HEK293 (cell line): ENCODE data around the gene TMEM138.

ENCODE experiments used
- CTCF ChIA-PET: fragments of 350-600 bp; formaldehyde crosslinking; extraction: SDS; loops from one replicate; lab custom pipeline; 2021; ENCODE audit warnings: antibody characterized with exemption; lab: Yijun Ruan, JAX
- POLR2A ChIA-PET: fragments of 300-600 bp; formaldehyde crosslinking; extraction: SDS; loops from one replicate; lab custom pipeline; 2020; ENCODE audit warnings: antibody characterized with exemption, inconsistent platforms; lab: Yijun Ruan, JAX
- H3K27ac ChIP-seq: fragments of 200-500 bp; sonication (Bioruptor generic); 2 replicates; pipeline ENCODE4 v1.5.1; 2014; ENCODE audit warnings: low read depth, low read length, control low read depth, inconsistent platforms; ENCODE audit errors: extremely low read depth
- H3K36me3 ChIP-seq, 2 experiments: fragments of 200-500 bp in 1 of 2; sonication (Bioruptor generic) in 1 of 2; 1 replicate in 1 of 2; 2 replicates in 1 of 2; pipeline ENCODE4 v1.5.1; 2014 to 2017; ENCODE audit warnings: inconsistent platforms in 2 of 2, low read length in 2 of 2; ENCODE audit not compliant: control insufficient read depth in 2 of 2, insufficient read depth in 1 of 2
- H3K4me1 ChIP-seq: fragments of 200-500 bp; sonication (Bioruptor generic); 2 replicates; pipeline ENCODE4 v1.5.1; 2014; ENCODE audit warnings: mild to moderate bottlenecking, low read length, inconsistent platforms; ENCODE audit not compliant: control insufficient read depth, insufficient read depth
- H3K4me3 ChIP-seq: 2 replicates; pipeline ENCODE4 v1.5.1; 2011; ENCODE audit warnings: low read depth, mild to moderate bottlenecking, control low read depth, low read length, moderate library complexity
- H3K9me3 ChIP-seq: fragments of 200-500 bp; sonication (Bioruptor generic); 2 replicates; pipeline ENCODE4 v1.5.1; 2014; ENCODE audit warnings: low read depth, low read length, inconsistent platforms; ENCODE audit not compliant: control insufficient read depth, insufficient read depth
- KLF9 ChIP-seq: fragments of 450-650 bp; formaldehyde crosslinking; IDR thresholded peaks from 2 replicates; pipeline ENCODE4 v1.5.1; 2016; ENCODE audit warnings: missing biosample characterization, missing genetic modification characterization, low read depth
- OSR2 ChIP-seq: fragments of 450-650 bp; formaldehyde crosslinking; IDR thresholded peaks from 2 replicates; pipeline ENCODE4 v1.5.1; 2016; ENCODE audit warnings: missing biosample characterization, missing genetic modification characterization
- WT1 ChIP-seq: fragments of 450-650 bp; formaldehyde crosslinking; IDR thresholded peaks from 2 replicates; pipeline ENCODE4 v1.5.1; 2016; ENCODE audit warnings: missing biosample characterization, missing genetic modification characterization
- YY1 ChIP-seq: fragments of 450-650 bp; formaldehyde crosslinking; IDR thresholded peaks from 2 replicates; pipeline ENCODE4 v1.5.1; 2018; ENCODE audit warnings: missing biosample characterization, missing genetic modification characterization
- ZBTB1 ChIP-seq: fragments of 450-650 bp; formaldehyde crosslinking; IDR thresholded peaks from 2 replicates; pipeline ENCODE4 v1.5.1; 2016; ENCODE audit warnings: missing biosample characterization, missing genetic modification characterization
- ZNF114 ChIP-seq: fragments of 450-650 bp; formaldehyde crosslinking; IDR thresholded peaks from 2 replicates; pipeline ENCODE4 v1.5.0; 2017; ENCODE audit warnings: missing biosample characterization, missing genetic modification characterization
- ZNF274 ChIP-seq, 2 experiments: fragments of 200-500 bp in 1 of 2; fragments of 450-650 bp in 1 of 2; sonication (Bioruptor generic) in 1 of 2; formaldehyde crosslinking in 1 of 2; IDR thresholded peaks; 2 replicates each; pipeline versions ENCODE4 v1.5.1 to v1.6.1; 2014 to 2016; ENCODE audit warnings: borderline replicate concordance in 1 of 2, inconsistent platforms in 1 of 2, low read length in 1 of 2, missing biosample characterization in 1 of 2, missing genetic modification characterization in 1 of 2
- ZNF341 ChIP-seq: fragments of 450-650 bp; formaldehyde crosslinking; IDR thresholded peaks from 2 replicates; pipeline ENCODE4; 2016; ENCODE audit warnings: low read depth, missing biosample characterization, missing genetic modification characterization
- ZNF391 ChIP-seq: fragments of 450-650 bp; formaldehyde crosslinking; IDR thresholded peaks from 2 replicates; pipeline ENCODE4 v1.5.1; 2016; ENCODE audit warnings: low read depth, missing biosample characterization, missing genetic modification characterization, borderline replicate concordance
- ZNF416 ChIP-seq: fragments of 450-650 bp; formaldehyde crosslinking; IDR thresholded peaks from 2 replicates; pipeline ENCODE4 v1.5.1; 2016; ENCODE audit warnings: missing biosample characterization, missing genetic modification characterization
- ZNF521 ChIP-seq: fragments of 450-650 bp; formaldehyde crosslinking; IDR thresholded peaks from 2 replicates; pipeline ENCODE4 v1.5.1; 2017; ENCODE audit warnings: missing biosample characterization, mild to moderate bottlenecking, missing genetic modification characterization
- ZNF555 ChIP-seq: fragments of 450-650 bp; formaldehyde crosslinking; conservative IDR thresholded peaks from 2 replicates; pipeline ENCODE4 v1.5.1; 2017; ENCODE audit warnings: missing biosample characterization, mild to moderate bottlenecking, missing genetic modification characterization, inconsistent platforms
- ZNF571 ChIP-seq: fragments of 450-650 bp; formaldehyde crosslinking; IDR thresholded peaks from 2 replicates; pipeline ENCODE4 v1.5.0; 2017; ENCODE audit warnings: missing biosample characterization, missing genetic modification characterization
- ZNF629 ChIP-seq: fragments of 450-650 bp; formaldehyde crosslinking; IDR thresholded peaks from 2 replicates; pipeline ENCODE4 v1.5.1; 2017; ENCODE audit warnings: missing biosample characterization, missing genetic modification characterization
- ZNF660 ChIP-seq: fragments of 450-650 bp; IDR thresholded peaks from 2 replicates; pipeline ENCODE4 v1.5.1; 2018; ENCODE audit warnings: missing biosample characterization, mild to moderate bottlenecking, missing genetic modification characterization
- ZNF776 ChIP-seq: fragments of 450-650 bp; formaldehyde crosslinking; IDR thresholded peaks from 2 replicates; pipeline ENCODE4 v1.5.0; 2017; ENCODE audit warnings: missing biosample characterization, missing genetic modification characterization, borderline replicate concordance
- ZNF777 ChIP-seq: fragments of 450-650 bp; formaldehyde crosslinking; IDR thresholded peaks from 2 replicates; pipeline ENCODE4 v1.5.1; 2017; ENCODE audit warnings: missing biosample characterization, missing genetic modification characterization, borderline replicate concordance
- ZNF830 ChIP-seq: fragments of 450-650 bp; IDR thresholded peaks from 2 replicates; pipeline ENCODE4 v1.5.0; 2018; ENCODE audit warnings: missing biosample characterization, missing genetic modification characterization, low read depth, mild to moderate bottlenecking, moderate library complexity
- ZNF843 ChIP-seq: fragments of 450-650 bp; formaldehyde crosslinking; IDR thresholded peaks from 2 replicates; pipeline ENCODE4 v1.5.1; 2016; ENCODE audit warnings: missing biosample characterization, missing genetic modification characterization
- TF ChIP-seq, protein P1 (sequence below): fragments of 450-650 bp; formaldehyde crosslinking; IDR thresholded peaks from 2 replicates; pipeline ENCODE4 v1.5.1; 2017; ENCODE audit warnings: missing biosample characterization, missing genetic modification characterization
- TF ChIP-seq, protein P2 (sequence below): fragments of 450-650 bp; formaldehyde crosslinking; IDR thresholded peaks from 2 replicates; pipeline ENCODE4 v1.5.1; 2017; ENCODE audit warnings: missing biosample characterization, missing genetic modification characterization

The TMEM138 gene

DNA sequence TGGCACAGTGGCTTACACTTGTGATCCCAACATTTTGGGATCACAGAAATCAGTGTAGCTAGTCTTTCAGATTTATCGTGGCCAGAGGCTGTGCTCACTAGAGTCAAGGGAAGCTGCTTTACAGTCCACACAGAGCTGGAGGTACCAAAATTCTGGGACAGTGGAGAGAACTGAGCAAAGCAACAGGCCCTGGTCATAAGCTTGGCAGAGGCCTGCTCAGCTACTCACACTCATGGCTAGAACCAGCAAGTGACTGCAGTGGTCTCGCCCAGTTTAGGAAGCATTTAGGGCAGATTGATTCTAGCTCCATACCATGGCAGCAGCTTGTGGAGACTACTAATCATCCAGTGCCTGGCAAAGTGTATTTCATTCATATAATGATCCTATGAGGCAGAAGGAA is 39.0 kb downstream of the TMEM138 start:
- CTCF ChIA-PET = interaction anchor here (1.8 to 2.4 kb wide), 4 partner anchors 8 to 65 kb away, joined by 4 to 15 read pairs (median 12); partner anchors contain the start of gene TMEM216
- H3K4me3 ChIP-seq = no peak overlapping the region
- TF ChIP-seq ZNF114 (tag by site-specific recombination) (no peak), ZNF274 (IDR thresholded peaks at IDR 0.05; ENCODE audit: low read length) (no peak), ZNF274 (tag by site-specific recombination; IDR thresholded peaks at IDR 0.05; ENCODE audit: borderline replicate concordance) (no peak), KLF9 (tag by site-specific recombination) (no peak), ZNF660 (tag by site-specific recombination) (no peak), ZNF777 (tag by site-specific recombination) (no peak), ZNF341 (tag by site-specific recombination) (no peak), YY1 (tag by site-specific recombination) (no peak), ZNF521 (tag by site-specific recombination) (no peak), WT1 (tag by site-specific recombination) (no peak), ZNF776 (tag by site-specific recombination) (no peak)
- no peaks in the 10 kb centered on the region for H3K4me1 ChIP-seq
- H3K36me3 ChIP-seq = peaks cover 5 to 57% of the 10 kb centered on the region in 2 experiments
- POLR2A ChIA-PET = interaction anchor here (0.5 to 2.5 kb wide), 4 partner anchors 8 to 40 kb away, joined by 3 to 18 read pairs (median 8); partner anchors contain the start of genes CPSF7, CYB561A3, SDHAF2 and TMEM216
- H3K27ac ChIP-seq = peak overlapping the region; percentile 13; the same call in 1 of the 2 replicates
- no peaks in the 10 kb centered on the region for H3K9me3 ChIP-seq

DNA sequence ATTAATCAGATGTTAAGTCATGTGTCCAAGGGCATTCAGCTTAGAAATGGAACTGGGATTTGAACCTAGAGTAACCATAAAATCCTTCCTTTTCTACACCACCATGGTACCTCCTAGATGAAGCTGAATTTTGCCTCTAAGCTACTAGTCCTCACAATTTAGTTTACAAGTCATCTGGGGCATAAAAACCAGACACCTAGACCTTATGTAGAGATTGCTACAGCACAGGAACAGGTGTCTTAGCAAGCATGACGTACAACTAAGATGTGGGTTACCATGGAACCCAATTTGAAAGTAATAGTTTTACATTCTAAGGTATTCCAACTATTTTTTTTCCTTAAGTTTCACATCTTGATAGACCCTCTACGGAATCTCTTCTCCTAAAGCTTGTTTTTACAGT is 39.4 kb downstream of the TMEM138 start:
- Histone ChIP-seq H3K36me3 (peaks cover 6 to 61% of the 10 kb centered on the region in 2 experiments), H3K9me3 (no peaks in the 10 kb centered on the region), H3K4me3 (no peak overlapping the region), H3K4me1 (no peaks in the 10 kb centered on the region), H3K27ac (no peak overlapping the region)
- ChIA-PET POLR2A (interaction anchor here (1.3 to 2.5 kb wide), 3 partner anchors 9 to 40 kb away, joined by 3 to 18 read pairs (median 12); partner anchors contain the start of genes CPSF7, CYB561A3, SDHAF2 and TMEM216), CTCF (interaction anchor here (1.8 to 2.4 kb wide), 4 partner anchors 9 to 65 kb away, joined by 4 to 15 read pairs (median 12); partner anchors contain the start of gene TMEM216)
- TF ChIP-seq KLF9 (tag by site-specific recombination) (no peak), ZNF416 (tag by site-specific recombination) (no peak), OSR2 (tag by site-specific recombination) (no peak), ZNF571 (no peak), ZNF830 (tag by site-specific recombination) (no peak), ZNF555 (tag by site-specific recombination) (no peak), WT1 (tag by site-specific recombination) (no peak), ZNF629 (tag by site-specific recombination) (no peak), ZNF391 (tag by site-specific recombination) (no peak), ZNF843 (tag by site-specific recombination) (no peak), ZBTB1 (no peak)
- TF ChIP-seq, protein P1, sequence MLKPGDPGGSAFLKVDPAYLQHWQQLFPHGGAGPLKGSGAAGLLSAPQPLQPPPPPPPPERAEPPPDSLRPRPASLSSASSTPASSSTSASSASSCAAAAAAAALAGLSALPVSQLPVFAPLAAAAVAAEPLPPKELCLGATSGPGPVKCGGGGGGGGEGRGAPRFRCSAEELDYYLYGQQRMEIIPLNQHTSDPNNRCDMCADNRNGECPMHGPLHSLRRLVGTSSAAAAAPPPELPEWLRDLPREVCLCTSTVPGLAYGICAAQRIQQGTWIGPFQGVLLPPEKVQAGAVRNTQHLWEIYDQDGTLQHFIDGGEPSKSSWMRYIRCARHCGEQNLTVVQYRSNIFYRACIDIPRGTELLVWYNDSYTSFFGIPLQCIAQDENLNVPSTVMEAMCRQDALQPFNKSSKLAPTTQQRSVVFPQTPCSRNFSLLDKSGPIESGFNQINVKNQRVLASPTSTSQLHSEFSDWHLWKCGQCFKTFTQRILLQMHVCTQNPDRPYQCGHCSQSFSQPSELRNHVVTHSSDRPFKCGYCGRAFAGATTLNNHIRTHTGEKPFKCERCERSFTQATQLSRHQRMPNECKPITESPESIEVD (tag by site-specific recombination) = no peak
- TF ChIP-seq, protein P2, sequence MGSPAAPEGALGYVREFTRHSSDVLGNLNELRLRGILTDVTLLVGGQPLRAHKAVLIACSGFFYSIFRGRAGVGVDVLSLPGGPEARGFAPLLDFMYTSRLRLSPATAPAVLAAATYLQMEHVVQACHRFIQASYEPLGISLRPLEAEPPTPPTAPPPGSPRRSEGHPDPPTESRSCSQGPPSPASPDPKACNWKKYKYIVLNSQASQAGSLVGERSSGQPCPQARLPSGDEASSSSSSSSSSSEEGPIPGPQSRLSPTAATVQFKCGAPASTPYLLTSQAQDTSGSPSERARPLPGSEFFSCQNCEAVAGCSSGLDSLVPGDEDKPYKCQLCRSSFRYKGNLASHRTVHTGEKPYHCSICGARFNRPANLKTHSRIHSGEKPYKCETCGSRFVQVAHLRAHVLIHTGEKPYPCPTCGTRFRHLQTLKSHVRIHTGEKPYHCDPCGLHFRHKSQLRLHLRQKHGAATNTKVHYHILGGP = no peak
